Natural killer cell (primary cell): ENCODE measurements around the gene ACTN4. TPM values are rescaled to one million over a fixed set of nuclear protein-coding genes. Genes with fewer than 3 reads are reported as not detected.

Experiments
- ATAC-seq, 3 donors: fragments of 150-1000 bp in 2 of 3; fragments of 200-7000 bp in 1 of 3; cut with Tn5 transposase; 1 replicate in 1 of 3; 2 replicates in 2 of 3; pipeline ENCODE4 v1.10.0; 2021; ENCODE audit warnings: mild to moderate bottlenecking in 2 of 3, moderate library complexity in 2 of 3
- DNase-seq, 2 donors: peaks; one replicate each; pipeline versions ENCODE4 v3.0.0 to v3.0.0-alpha.2; 2013 to 2021; ENCODE audit warnings: mixed read lengths in 1 of 2
- H3K27ac ChIP-seq: one replicate; pipeline ENCODE4 v1.5.1; 2013; ENCODE audit warnings: mild to moderate bottlenecking, low read length
- H3K27me3 ChIP-seq: one replicate; pipeline ENCODE4 v1.6.1; 2013; ENCODE audit warnings: low read length; ENCODE audit not compliant: control insufficient read depth, insufficient read depth
- H3K36me3 ChIP-seq: one replicate; pipeline ENCODE4 v1.6.1; 2013; ENCODE audit warnings: low read length; ENCODE audit not compliant: control insufficient read depth, insufficient read depth
- H3K4me1 ChIP-seq: one replicate; pipeline ENCODE4 v1.6.1; 2013; ENCODE audit warnings: low read length; ENCODE audit not compliant: control insufficient read depth, insufficient read depth
- H3K4me3 ChIP-seq: one replicate; pipeline ENCODE4 v1.5.1; 2013; ENCODE audit warnings: low read length
- H3K9me3 ChIP-seq: one replicate; pipeline ENCODE4 v1.6.1; 2013; ENCODE audit warnings: low read length; ENCODE audit not compliant: control insufficient read depth, insufficient read depth
- H3K27ac Mint-ChIP-seq, 2 donors: one replicate each; pipeline ENCODE4 v1.8.0; 2022; ENCODE audit warnings: mild to moderate bottlenecking in 2 of 2, mixed read lengths in 2 of 2, moderate library complexity in 1 of 2
- H3K27me3 Mint-ChIP-seq, 2 donors: one replicate each; pipeline ENCODE4 v1.8.0; 2022; ENCODE audit warnings: low read depth in 2 of 2, mixed read lengths in 2 of 2
- H3K36me3 Mint-ChIP-seq: one replicate; pipeline ENCODE4 v1.8.0; 2022; ENCODE audit warnings: mixed read lengths
- H3K4me1 Mint-ChIP-seq, 2 donors: one replicate each; pipeline ENCODE4 v1.8.0; 2022; ENCODE audit warnings: mixed read lengths in 2 of 2
- H3K4me3 Mint-ChIP-seq: one replicate; pipeline ENCODE4 v1.8.0; 2022; ENCODE audit warnings: mild to moderate bottlenecking, moderate library complexity, mixed read lengths
- H3K9me3 Mint-ChIP-seq, 2 donors: one replicate each; pipeline ENCODE4 v1.8.0; 2022; ENCODE audit warnings: mixed read lengths in 2 of 2
- WGBS: methylation state at CpG from one replicate; pipeline ENCODE4 v1.1.7; 2013; ENCODE audit warnings: missing lambda C conversion rate; ENCODE audit not compliant: insufficient coverage; 5-methylcytosine and 5-hydroxymethylcytosine counted together
- intact Hi-C: fragments of 100-400 bp; cut with micrococcal nuclease; formaldehyde crosslinking; loops from one replicate; pipeline ENCODE4 v1.14.2; 2022
- total RNA-seq, 4 donors: library from RNA; stranded (reverse); fragments of 120-200 nt in 1 of 4; gene quantifications; one replicate each; pipeline versions ENCODE4 v1.2.3 to v1.2.4, GENCODE V29; 2013 to 2022
- TF ChIP-seq, protein P1 (sequence below): fragments of 200-600 bp; IDR thresholded peaks from one replicate; pipeline ENCODE4 v1.8.0; 2022; ENCODE audit warnings: antibody characterized with exemption

The ACTN4 gene
- total RNA-seq, 3 donors from 2014 or later (not counting 1 experiment from before 2014, with no cell fraction given): 443 to 595 (median 541) TPM

DNA sequence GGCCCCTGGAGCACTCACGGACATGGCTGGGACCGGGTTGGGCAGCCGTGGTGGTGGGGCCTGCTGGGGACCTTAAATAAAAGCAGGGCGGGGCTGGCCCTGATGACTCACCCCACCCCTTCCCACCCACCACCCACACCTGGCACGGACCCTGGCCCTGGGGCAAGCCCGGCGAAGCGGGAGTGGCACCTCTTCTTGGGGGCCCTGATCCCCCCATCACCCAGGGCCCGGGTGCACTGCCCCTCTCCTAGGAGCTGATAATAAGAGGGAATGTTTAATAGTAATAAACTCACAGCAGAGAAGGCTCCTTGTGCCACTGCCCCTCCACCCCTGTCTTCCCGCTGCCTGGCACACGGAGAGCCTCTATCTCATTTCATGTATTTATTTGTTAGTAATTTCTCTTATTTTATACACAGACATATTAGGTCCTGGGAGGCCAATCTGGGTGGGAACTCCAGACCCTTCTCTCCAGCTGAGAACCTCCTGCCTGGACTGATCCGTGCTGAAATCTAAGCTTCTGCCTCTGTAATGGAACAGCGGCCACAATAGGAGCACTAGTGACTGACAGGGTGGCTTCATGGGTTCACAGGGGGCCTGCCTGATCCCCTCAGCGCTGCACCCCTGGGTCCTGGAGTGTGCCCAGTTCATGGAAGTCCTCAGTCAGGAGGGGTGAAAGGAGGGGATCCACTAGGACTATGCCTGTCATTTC lies 126.2 kb downstream of the ACTN4 start, which contains the start of gene LGALS7:
LGALS7 (minus strand) TSS at position 49 of the 709 bp plus-strand sequence; CDS start at position 24, 25 bp downstream.
- H3K4me1 Mint-ChIP-seq: peaks cover 7% of the 10 kb centered on the region in 2 donors
- H3K27me3 ChIP-seq: no peaks in the 10 kb centered on the region
- no peak within 1 kb of the TSS for H3K27ac ChIP-seq
- no peaks in the 10 kb centered on the region for H3K9me3 Mint-ChIP-seq
- no peaks in the 10 kb centered on the region for H3K9me3 ChIP-seq
- no peaks in the 10 kb centered on the region for H3K36me3 ChIP-seq
- TF ChIP-seq, protein P1, sequence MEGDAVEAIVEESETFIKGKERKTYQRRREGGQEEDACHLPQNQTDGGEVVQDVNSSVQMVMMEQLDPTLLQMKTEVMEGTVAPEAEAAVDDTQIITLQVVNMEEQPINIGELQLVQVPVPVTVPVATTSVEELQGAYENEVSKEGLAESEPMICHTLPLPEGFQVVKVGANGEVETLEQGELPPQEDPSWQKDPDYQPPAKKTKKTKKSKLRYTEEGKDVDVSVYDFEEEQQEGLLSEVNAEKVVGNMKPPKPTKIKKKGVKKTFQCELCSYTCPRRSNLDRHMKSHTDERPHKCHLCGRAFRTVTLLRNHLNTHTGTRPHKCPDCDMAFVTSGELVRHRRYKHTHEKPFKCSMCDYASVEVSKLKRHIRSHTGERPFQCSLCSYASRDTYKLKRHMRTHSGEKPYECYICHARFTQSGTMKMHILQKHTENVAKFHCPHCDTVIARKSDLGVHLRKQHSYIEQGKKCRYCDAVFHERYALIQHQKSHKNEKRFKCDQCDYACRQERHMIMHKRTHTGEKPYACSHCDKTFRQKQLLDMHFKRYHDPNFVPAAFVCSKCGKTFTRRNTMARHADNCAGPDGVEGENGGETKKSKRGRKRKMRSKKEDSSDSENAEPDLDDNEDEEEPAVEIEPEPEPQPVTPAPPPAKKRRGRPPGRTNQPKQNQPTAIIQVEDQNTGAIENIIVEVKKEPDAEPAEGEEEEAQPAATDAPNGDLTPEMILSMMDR: no peak
- no peak for DNase-seq
- no peak for ATAC-seq
- peaks cover 12% of the 10 kb centered on the region for H3K4me1 ChIP-seq
- H3K4me3 Mint-ChIP-seq: no peak within 1 kb of the TSS
- peaks cover 0 to under 1% of the 10 kb centered on the region in 2 donors for H3K27me3 Mint-ChIP-seq
- H3K4me3 ChIP-seq: no peak within 1 kb of the TSS
- no peaks in the 10 kb centered on the region for H3K36me3 Mint-ChIP-seq
- intact Hi-C loops: loop anchor here (2.0 kb wide), 1 partner anchor 19 kb away; no protein-coding TSS in a partner anchor
- 92% methylated on average over 7 of the region's 14 CpGs for WGBS
- H3K27ac Mint-ChIP-seq: no peak within 1 kb of the TSS

GRCh38 chr19:38774181-38774950 lies 126.9 kb downstream of the ACTN4 start:
- ATAC-seq (no peak), DNase-seq (no peak)
- H3K9me3 Mint-ChIP-seq: no peaks in the 10 kb centered on the region
- Histone ChIP-seq H3K36me3 (no peaks in the 10 kb centered on the region), H3K4me3 (no peak overlapping the region), H3K27me3 (no peaks in the 10 kb centered on the region), H3K27ac (no peak overlapping the region), H3K9me3 (no peaks in the 10 kb centered on the region), H3K4me1 (peaks cover 8% of the 10 kb centered on the region)
- TF ChIP-seq, protein P1: no peak
- H3K4me1 Mint-ChIP-seq: peaks cover 3 to 4% of the 10 kb centered on the region in 2 donors
- intact Hi-C loops: loop anchor here (2.0 kb wide), 1 partner anchor 18 kb away; no protein-coding TSS in a partner anchor
- 84% methylated on average over 13 of the region's 13 CpGs for WGBS
- no peak overlapping the region for H3K4me3 Mint-ChIP-seq
- H3K27ac Mint-ChIP-seq: no peak overlapping the region
- no peaks in the 10 kb centered on the region for H3K36me3 Mint-ChIP-seq
- peaks cover 0 to 3% of the 10 kb centered on the region in 2 donors for H3K27me3 Mint-ChIP-seq

DNA sequence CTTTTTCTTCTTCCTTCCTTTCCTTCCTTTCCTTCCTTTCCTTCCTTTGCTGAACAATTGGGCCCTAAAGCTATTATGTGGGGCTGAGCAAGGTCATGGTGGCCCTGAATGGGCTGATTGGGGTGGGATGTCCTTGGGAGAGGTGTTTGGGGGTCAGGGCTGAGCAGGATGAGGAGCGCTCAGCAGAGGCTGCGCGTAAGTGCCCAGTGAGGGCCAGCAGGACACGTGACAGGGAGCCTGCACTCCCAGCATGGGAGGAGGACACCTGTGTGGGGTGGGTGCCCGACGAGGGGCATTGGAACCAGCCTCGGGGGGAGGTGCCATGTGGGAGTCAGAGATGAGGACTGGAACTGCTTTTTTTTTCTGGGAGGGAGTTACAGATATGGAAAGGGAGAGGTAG lies 131.3 kb downstream of the ACTN4 start:
- TF ChIP-seq, protein P1: no peak
- H3K9me3 Mint-ChIP-seq: no peaks in the 10 kb centered on the region
- no peak for DNase-seq
- intact Hi-C loops: no loop called here
- H3K9me3 ChIP-seq: no peaks in the 10 kb centered on the region
- H3K4me1 ChIP-seq: no peaks in the 10 kb centered on the region
- H3K36me3 Mint-ChIP-seq: no peaks in the 10 kb centered on the region
- no peaks in the 10 kb centered on the region for H3K27me3 ChIP-seq
- no peaks in the 10 kb centered on the region for H3K4me1 Mint-ChIP-seq
- WGBS: 83% methylated on average over 7 of the region's 7 CpGs
- H3K27ac Mint-ChIP-seq: no peak overlapping the region
- H3K4me3 Mint-ChIP-seq: no peak overlapping the region
- no peak overlapping the region for H3K27ac ChIP-seq
- H3K4me3 ChIP-seq: no peak overlapping the region
- no peaks in the 10 kb centered on the region for H3K36me3 ChIP-seq
- H3K27me3 Mint-ChIP-seq: peaks cover 0 to 3% of the 10 kb centered on the region in 2 donors
- ATAC-seq: no peak
